ENCODE measurements around the gene MRPL58. TPM values are rescaled to one million over a fixed set of nuclear protein-coding genes. Genes with fewer than 3 reads are reported as not detected.

Gene MRPL58
- total RNA-seq, 1 donor from 2014 or later = 16.7 TPM

- no peak for DNase-seq (ENCODE audit: low spot score)
Measured at GRCh38 chr17:75047398-75048098, 35.1 kb downstream of the MRPL58 start.

GRCh38 chr17:75048249-75048878 lies 35.9 kb downstream of the MRPL58 start:
- no peak for DNase-seq (ENCODE audit: low spot score)

- DNase-seq (ENCODE audit: low spot score) = no peak
Measured at GRCh38 chr17:75049057-75049456, 36.6 kb downstream of the MRPL58 start.

- no peak for DNase-seq (ENCODE audit: low spot score)
Measured at GRCh38 chr17:75049706-75050105, 37.2 kb downstream of the MRPL58 start.

- DNase-seq (ENCODE audit: low spot score) = no peak
Measured at GRCh38 chr17:75051941-75052340, 39.5 kb downstream of the MRPL58 start.

- DNase-seq (ENCODE audit: low spot score) = no peak
Measured at GRCh38 chr17:75059369-75060345, 47.2 kb downstream of the MRPL58 start.

GRCh38 chr17:75060434-75061054 lies 48.1 kb downstream of the MRPL58 start:
- no peak for DNase-seq (ENCODE audit: low spot score)

GRCh38 chr17:75061055-75061438 lies 48.6 kb downstream of the MRPL58 start:
- no peak for DNase-seq (ENCODE audit: low spot score)

GRCh38 chr17:75061618-75062017 lies 49.1 kb downstream of the MRPL58 start:
- no peak for DNase-seq (ENCODE audit: low spot score)

GRCh38 chr17:75063201-75063600 lies 50.7 kb downstream of the MRPL58 start:
- no peak for DNase-seq (ENCODE audit: low spot score)

GRCh38 chr17:75063626-75064025 lies 51.2 kb downstream of the MRPL58 start:
- no peak for DNase-seq (ENCODE audit: low spot score)

- no peak for DNase-seq (ENCODE audit: low spot score)
Measured at GRCh38 chr17:75064040-75064439, 51.6 kb downstream of the MRPL58 start.

GRCh38 chr17:75064460-75064859 lies 52.0 kb downstream of the MRPL58 start:
- DNase-seq (ENCODE audit: low spot score) = no peak

- DNase-seq (ENCODE audit: low spot score) = no peak
Measured at GRCh38 chr17:75064867-75065561, 52.5 kb downstream of the MRPL58 start.

- DNase-seq (ENCODE audit: low spot score) = no peak
Measured at GRCh38 chr17:75065562-75066151, 53.2 kb downstream of the MRPL58 start.

- DNase-seq (ENCODE audit: low spot score) = no peak
Measured at GRCh38 chr17:75067856-75068255, 55.4 kb downstream of the MRPL58 start.

GRCh38 chr17:75068750-75069149 lies 56.3 kb downstream of the MRPL58 start:
- DNase-seq (ENCODE audit: low spot score) = no peak

GRCh38 chr17:75069783-75070182 lies 57.3 kb downstream of the MRPL58 start:
- DNase-seq (ENCODE audit: low spot score) = no peak
